Osteoblast (primary cell): ENCODE data around the gene C16orf74. TPM values are rescaled to one million over a fixed set of nuclear protein-coding genes. Genes with fewer than 3 reads are reported as not detected.

Experiments
- DNase-seq: peaks from one replicate; pipeline ENCODE4 v3.0.0; 2011; ENCODE audit warnings: low spot score, mixed read lengths; ENCODE audit not compliant: insufficient read length; ENCODE audit errors: missing footprints
- H2AFZ ChIP-seq: 2 replicates; pipeline ENCODE4 v1.6.0; 2011; ENCODE audit warnings: mild to moderate bottlenecking, low read length
- H3K27ac ChIP-seq: 2 replicates; pipeline ENCODE4 v1.5.1; 2011; ENCODE audit warnings: mild to moderate bottlenecking, low read depth, low read length, moderate library complexity
- H3K27me3 ChIP-seq: 2 replicates; pipeline ENCODE4 v1.6.0; 2012; ENCODE audit warnings: mild to moderate bottlenecking, control low read depth, inconsistent platforms, low read length, moderate library complexity; ENCODE audit not compliant: insufficient read depth
- H3K36me3 ChIP-seq: 2 replicates; pipeline ENCODE4 v1.5.1; 2011; ENCODE audit warnings: mild to moderate bottlenecking, low read length, control low read depth, moderate library complexity; ENCODE audit not compliant: insufficient read depth
- H3K4me1 ChIP-seq: 2 replicates; pipeline ENCODE4 v1.5.1; 2011; ENCODE audit warnings: mild to moderate bottlenecking, low read length, control low read depth, moderate library complexity; ENCODE audit not compliant: insufficient read depth
- H3K4me2 ChIP-seq: 2 replicates; pipeline ENCODE4 v1.6.0; 2011; ENCODE audit warnings: mild to moderate bottlenecking, low read length; ENCODE audit not compliant: insufficient read depth
- H3K4me3 ChIP-seq: fragments of 200-600 bp; sonication (generic); 3 replicates; pipeline ENCODE4 v1.5.1; 2012; ENCODE audit warnings: mild to moderate bottlenecking, low read length, inconsistent platforms; ENCODE audit not compliant: insufficient read depth
- H3K79me2 ChIP-seq: 2 replicates; pipeline ENCODE4 v1.6.0; 2012; ENCODE audit warnings: mild to moderate bottlenecking, low read length, control low read depth, inconsistent platforms; ENCODE audit not compliant: insufficient read depth
- H3K9me3 ChIP-seq: 2 replicates; pipeline ENCODE4 v1.5.1; 2011; ENCODE audit warnings: low read depth, low read length, control low read depth
- H4K20me1 ChIP-seq: 2 replicates; pipeline ENCODE4 v1.6.0; 2012; ENCODE audit warnings: mild to moderate bottlenecking, low read length, control low read depth; ENCODE audit not compliant: insufficient read depth
- total RNA-seq: library from RNA; depleted of rRNA; stranded (reverse); fragments of >200 nt; gene quantifications from 2 replicates; pipeline ENCODE4 v1.2.3, GENCODE V29; 2012
- TF ChIP-seq, protein P1 (sequence below): IDR thresholded peaks from 2 replicates; pipeline ENCODE4 v1.5.1; 2011; ENCODE audit warnings: mild to moderate bottlenecking, low read depth, low read length, moderate library complexity; ENCODE audit errors: extremely low read depth

Gene C16orf74
- total RNA-seq, 1 donor, result 0.72 TPM

DNA sequence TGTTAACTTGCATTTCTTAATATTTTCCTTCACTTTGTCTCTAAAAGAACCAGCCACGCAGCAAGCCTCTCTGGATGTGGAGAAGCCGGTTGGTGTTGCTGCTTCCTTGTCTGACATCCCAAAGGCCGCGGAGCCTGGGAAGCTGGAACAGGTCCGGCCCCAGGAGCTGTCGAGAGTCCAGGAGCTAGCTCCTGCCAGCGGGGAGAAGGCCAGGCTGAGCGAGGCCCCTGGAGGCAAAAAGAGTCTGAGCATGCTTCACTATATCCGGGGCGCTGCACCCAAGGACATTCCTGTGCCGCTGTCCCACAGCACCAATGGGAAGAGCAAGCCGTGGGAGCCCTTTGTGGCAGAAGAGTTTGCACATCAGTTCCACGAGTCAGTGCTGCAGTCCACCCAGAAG, 85.0 kb downstream of the C16orf74 start:
- Histone ChIP-seq H3K4me3 (no peak overlapping the region), H3K9me3 (no peaks in the 10 kb centered on the region), H3K27me3 (no peaks in the 10 kb centered on the region), H3K27ac (no peak overlapping the region), H3K79me2 (peaks cover 3% of the 10 kb centered on the region), H3K4me2 (no peak overlapping the region), H3K4me1 (no peaks in the 10 kb centered on the region), H2AFZ (no peak overlapping the region), H3K36me3 (peaks cover 87% of the 10 kb centered on the region), H4K20me1 (peaks cover 39% of the 10 kb centered on the region)
- TF ChIP-seq, protein P1, sequence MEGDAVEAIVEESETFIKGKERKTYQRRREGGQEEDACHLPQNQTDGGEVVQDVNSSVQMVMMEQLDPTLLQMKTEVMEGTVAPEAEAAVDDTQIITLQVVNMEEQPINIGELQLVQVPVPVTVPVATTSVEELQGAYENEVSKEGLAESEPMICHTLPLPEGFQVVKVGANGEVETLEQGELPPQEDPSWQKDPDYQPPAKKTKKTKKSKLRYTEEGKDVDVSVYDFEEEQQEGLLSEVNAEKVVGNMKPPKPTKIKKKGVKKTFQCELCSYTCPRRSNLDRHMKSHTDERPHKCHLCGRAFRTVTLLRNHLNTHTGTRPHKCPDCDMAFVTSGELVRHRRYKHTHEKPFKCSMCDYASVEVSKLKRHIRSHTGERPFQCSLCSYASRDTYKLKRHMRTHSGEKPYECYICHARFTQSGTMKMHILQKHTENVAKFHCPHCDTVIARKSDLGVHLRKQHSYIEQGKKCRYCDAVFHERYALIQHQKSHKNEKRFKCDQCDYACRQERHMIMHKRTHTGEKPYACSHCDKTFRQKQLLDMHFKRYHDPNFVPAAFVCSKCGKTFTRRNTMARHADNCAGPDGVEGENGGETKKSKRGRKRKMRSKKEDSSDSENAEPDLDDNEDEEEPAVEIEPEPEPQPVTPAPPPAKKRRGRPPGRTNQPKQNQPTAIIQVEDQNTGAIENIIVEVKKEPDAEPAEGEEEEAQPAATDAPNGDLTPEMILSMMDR, result no peak
- DNase-seq, result peak; percentile 43

DNA sequence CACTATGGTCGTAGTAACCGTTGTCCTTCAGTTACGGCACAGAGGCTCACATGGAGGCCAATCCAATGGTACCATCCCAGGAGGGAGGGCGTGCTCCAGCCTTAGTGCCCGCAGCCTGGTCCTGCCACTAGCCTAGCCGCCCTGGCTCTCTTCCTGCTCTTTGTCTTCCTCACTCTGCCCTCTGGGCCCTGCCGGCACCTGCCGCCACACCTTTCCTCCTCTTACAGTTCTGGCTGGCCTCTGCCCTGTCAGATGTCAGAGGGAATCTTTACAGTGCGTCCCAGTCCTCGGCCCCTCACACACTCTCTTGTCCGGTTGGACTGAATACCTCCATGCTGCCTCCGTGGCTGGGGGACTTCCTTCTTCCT, 85.5 kb downstream of the C16orf74 start:
- TF ChIP-seq, protein P1, result no peak
- Histone ChIP-seq H3K36me3 (peaks cover 84% of the 10 kb centered on the region), H3K27ac (no peak overlapping the region), H3K4me3 (no peak overlapping the region), H3K9me3 (no peaks in the 10 kb centered on the region), H3K4me1 (no peaks in the 10 kb centered on the region), H4K20me1 (peaks cover 38% of the 10 kb centered on the region), H3K79me2 (peaks cover 3% of the 10 kb centered on the region), H2AFZ (no peak overlapping the region), H3K27me3 (no peaks in the 10 kb centered on the region), H3K4me2 (no peak overlapping the region)
- DNase-seq, result no peak

DNA sequence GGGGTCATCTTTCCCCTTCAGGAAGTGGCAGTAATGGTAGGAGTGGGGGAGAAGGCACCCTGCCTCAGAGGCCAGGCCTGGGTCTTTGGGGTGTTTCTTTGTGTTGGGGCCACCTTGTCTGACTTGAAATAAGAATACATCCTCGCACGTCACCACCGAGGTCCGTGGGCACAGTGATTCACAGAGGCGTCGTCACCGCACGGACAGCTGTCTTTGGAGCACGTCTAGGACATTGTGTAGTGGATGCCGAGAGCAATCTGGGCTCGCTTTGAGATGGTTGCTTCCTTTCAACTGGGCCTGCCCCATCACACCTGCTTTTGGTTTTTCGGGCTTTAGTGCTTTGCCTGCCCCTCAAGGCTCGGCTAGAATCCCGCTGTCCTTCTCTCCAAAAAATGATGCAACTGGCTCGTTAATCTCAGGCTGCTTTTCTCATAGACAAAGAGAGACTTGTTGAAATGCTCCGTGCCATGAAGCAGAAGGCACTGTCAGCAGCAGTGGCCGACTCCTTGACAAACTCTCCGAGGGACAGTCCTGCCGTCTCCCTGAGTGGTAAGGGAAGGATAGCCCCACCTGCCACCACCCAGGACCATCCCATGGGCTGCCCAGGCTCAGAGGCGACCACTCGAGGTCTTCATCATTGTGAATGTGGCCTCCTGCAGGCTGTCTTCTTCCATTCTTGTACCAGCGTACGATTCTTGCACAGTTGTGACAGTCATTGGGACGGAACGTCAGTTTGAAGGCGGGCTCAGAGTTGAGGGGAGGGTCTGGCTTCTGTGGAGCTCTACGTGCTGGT, 86.1 kb downstream of the C16orf74 start:
- peak; percentile 62 for DNase-seq
- peaks cover 85% of the 10 kb centered on the region for H3K36me3 ChIP-seq
- H4K20me1 ChIP-seq, result peaks cover 39% of the 10 kb centered on the region
- no peak overlapping the region for H2AFZ ChIP-seq
- no peaks in the 10 kb centered on the region for H3K9me3 ChIP-seq
- H3K27me3 ChIP-seq, result no peaks in the 10 kb centered on the region
- H3K4me1 ChIP-seq, result no peaks in the 10 kb centered on the region
- no peak overlapping the region for H3K4me3 ChIP-seq
- H3K4me2 ChIP-seq, result no peak overlapping the region
- TF ChIP-seq, protein P1, result no peak
- no peak overlapping the region for H3K27ac ChIP-seq
- H3K79me2 ChIP-seq, result peaks cover 2% of the 10 kb centered on the region

DNA sequence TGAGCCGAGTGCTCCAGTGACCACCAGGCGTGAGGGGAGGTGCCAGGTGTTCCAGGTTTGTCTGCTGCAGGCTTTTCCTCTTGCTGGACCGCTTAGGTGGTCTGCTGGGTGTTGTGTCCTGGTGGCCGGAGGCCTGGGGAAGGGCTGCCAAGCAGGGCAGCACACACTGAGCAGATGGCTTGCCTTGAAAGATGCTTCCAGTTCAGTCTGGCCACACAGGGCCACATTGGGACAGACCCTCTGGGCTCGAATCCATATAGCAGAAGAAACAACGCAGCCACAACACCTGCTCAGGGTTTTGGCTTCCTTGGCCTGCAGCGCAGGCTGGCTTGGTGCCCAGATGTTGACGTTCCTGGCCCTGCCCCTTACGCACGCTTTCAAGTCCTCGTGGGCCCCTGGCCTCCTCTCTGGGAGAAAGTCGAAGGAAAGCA, 87.0 kb downstream of the C16orf74 start:
- H3K79me2 ChIP-seq, result no peaks in the 10 kb centered on the region

More for the DNA sequence above, 87.0 kb downstream of the C16orf74 start:
- Histone ChIP-seq H3K9me3 (no peaks in the 10 kb centered on the region), H2AFZ (no peak overlapping the region), H3K4me3 (no peak overlapping the region), H3K4me2 (no peak overlapping the region), H4K20me1 (peaks cover 44% of the 10 kb centered on the region), H3K4me1 (no peaks in the 10 kb centered on the region), H3K27me3 (no peaks in the 10 kb centered on the region), H3K36me3 (peaks cover 85% of the 10 kb centered on the region), H3K27ac (no peak overlapping the region)
- DNase-seq, result peak; percentile 74
- TF ChIP-seq, protein P1, result no peak
